ENCODE measurements around the gene NWD2.
A peak's percentile ranks its signal among the peaks of the same experiment; 100 is the strongest.
"Not testable (repeated sequence)": the region's sequence is repeated elsewhere in the genome, so short reads cannot be mapped to it uniquely, and the experiment has no call there.

Gene NWD2

GRCh38 chr4:37244583-37245390 is at the start of gene NWD2:
NWD2 (plus strand) TSS chr4:37244743; CDS start chr4:37245068, 325 bp downstream.
- peak; percentile 83 for DNase-seq

GRCh38 chr4:37197899-37198298 is 46.6 kb upstream of the NWD2 start:
- DNase-seq: no peak

GRCh38 chr4:37204740-37205139 is 39.8 kb upstream of the NWD2 start:
- not testable (repeated sequence) for DNase-seq

GRCh38 chr4:37216209-37216608 is 28.3 kb upstream of the NWD2 start:
- DNase-seq: no peak

GRCh38 chr4:37219242-37219641 is 25.3 kb upstream of the NWD2 start:
- DNase-seq: no peak

GRCh38 chr4:37219990-37220389 is 24.6 kb upstream of the NWD2 start:
- DNase-seq: no peak

GRCh38 chr4:37220685-37221084 is 23.9 kb upstream of the NWD2 start:
- no peak for DNase-seq

- DNase-seq: no peak
These were observed 20.8 kb upstream of the NWD2 start for GRCh38 chr4:37223732-37224131.

GRCh38 chr4:37224854-37225253 is 19.7 kb upstream of the NWD2 start:
- no peak for DNase-seq

GRCh38 chr4:37225778-37226177 is 18.8 kb upstream of the NWD2 start:
- DNase-seq: peak; percentile 39

GRCh38 chr4:37232315-37232714 is 12.2 kb upstream of the NWD2 start:
- DNase-seq: no peak

- DNase-seq: no peak
These were observed 8.4 kb upstream of the NWD2 start for GRCh38 chr4:37236165-37236564.

GRCh38 chr4:37241647-37242046 is 2.9 kb upstream of the NWD2 start:
- no peak for DNase-seq

GRCh38 chr4:37243051-37243450 is 1.5 kb upstream of the NWD2 start:
- DNase-seq: peak; percentile 29

- DNase-seq: peak; percentile 73
These were observed 591 bp upstream of the NWD2 start for GRCh38 chr4:37243722-37244582.

- DNase-seq: peak; percentile 21
These were observed 930 bp downstream of the NWD2 start for GRCh38 chr4:37245391-37245954.

- no peak for DNase-seq
These were observed 2.3 kb downstream of the NWD2 start for GRCh38 chr4:37246891-37247290.

- DNase-seq: no peak
These were observed 13.7 kb downstream of the NWD2 start for GRCh38 chr4:37258221-37258620.

GRCh38 chr4:37268319-37268718 is 23.8 kb downstream of the NWD2 start:
- peak; percentile 34 for DNase-seq

GRCh38 chr4:37279121-37279520 is 34.6 kb downstream of the NWD2 start:
- no peak for DNase-seq

- DNase-seq: no peak
These were observed 35.5 kb downstream of the NWD2 start for GRCh38 chr4:37279894-37280592.

GRCh38 chr4:37299468-37299867 is 54.9 kb downstream of the NWD2 start:
- no peak for DNase-seq

GRCh38 chr4:37304612-37305011 is 60.1 kb downstream of the NWD2 start:
- DNase-seq: no peak
